GM18498 (cell line): Measurements from ENCODE around the gene HCK.
A peak's percentile ranks its signal among the peaks of the same experiment; 100 is the strongest.

ENCODE experiments used
- ATAC-seq: cut with Tn5 transposase; IDR thresholded peaks from one replicate; pipeline ENCODE4 v1.9.1; 2021; ENCODE audit warnings: mild to moderate bottlenecking, moderate library complexity; ENCODE audit not compliant: unreplicated experiment

Gene HCK

DNA sequence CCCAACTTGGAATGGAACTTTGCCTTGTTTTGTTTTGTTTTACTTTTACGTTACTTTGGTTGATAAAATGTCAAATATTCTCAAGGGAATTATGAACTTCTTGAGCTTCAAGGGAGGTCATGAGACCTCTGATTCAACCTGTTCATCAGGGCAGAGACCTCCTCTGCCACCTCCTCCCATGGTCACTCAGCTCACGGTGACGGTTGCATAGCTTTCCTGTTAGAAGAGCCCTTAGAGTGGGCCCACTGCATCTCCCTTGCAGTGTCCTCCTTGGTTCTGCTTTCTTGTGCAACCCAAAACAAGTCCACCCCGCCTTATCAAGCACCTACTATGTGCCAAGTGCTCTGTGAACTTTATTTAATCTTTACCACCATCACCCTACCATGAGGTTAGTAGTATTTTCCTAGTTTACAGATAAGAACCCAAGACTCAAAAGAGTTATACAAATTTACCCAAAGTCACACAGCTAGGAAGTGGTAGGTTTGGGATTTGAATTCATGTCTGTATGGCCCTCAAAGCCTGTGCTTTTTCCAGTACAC, 72.9 kb downstream of the HCK start:
- no peak for ATAC-seq

- ATAC-seq: no peak
Measured at GRCh38 chr20:32125506-32125905, 73.5 kb downstream of the HCK start.

GRCh38 chr20:32126919-32127318, 74.9 kb downstream of the HCK start:
- no peak for ATAC-seq

DNA sequence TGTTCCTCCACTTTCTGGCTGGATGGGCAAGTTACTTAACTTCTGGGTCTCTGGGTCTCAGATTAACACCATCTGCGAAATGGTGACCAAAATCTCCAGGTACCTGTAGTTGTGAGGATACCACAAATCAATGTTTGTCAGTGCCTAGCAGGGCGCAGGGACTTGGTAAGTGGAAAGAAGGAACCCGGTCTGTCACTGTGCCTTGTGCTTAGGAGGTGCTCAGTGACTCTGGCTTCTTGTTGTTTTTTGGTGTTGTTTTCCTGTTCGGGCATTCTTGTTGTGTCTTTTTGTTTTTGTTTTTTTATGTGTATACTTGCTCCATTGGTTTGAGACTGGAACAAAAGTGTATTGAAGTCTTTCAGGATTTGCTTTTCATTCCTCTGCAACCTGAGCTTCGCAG, 75.3 kb downstream of the HCK start:
- ATAC-seq: no peak

GRCh38 chr20:32128167-32128566, 76.1 kb downstream of the HCK start:
- no peak for ATAC-seq

GRCh38 chr20:32129863-32130262, 77.8 kb downstream of the HCK start:
- no peak for ATAC-seq

- no peak for ATAC-seq
Measured at GRCh38 chr20:32130352-32130751, 78.3 kb downstream of the HCK start.

DNA sequence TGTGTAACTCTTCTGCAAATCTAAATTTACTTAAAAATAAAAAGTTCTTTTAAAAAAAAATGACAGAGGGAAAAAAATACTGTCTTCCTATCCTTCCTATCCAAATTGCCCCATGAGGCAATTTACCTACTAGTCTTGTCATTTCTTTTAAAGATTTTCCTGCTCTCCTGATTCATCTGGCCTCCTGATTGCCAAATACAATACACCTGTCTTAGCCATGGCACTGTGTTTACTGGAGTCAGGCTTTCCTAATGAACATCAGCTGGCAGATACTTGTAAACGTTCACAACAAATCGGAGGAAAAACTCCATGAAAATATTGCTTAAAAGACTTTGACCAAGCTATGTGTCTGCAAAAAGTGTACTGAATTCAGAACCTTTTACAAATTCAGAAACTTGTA, 78.9 kb downstream of the HCK start:
- no peak for ATAC-seq

DNA sequence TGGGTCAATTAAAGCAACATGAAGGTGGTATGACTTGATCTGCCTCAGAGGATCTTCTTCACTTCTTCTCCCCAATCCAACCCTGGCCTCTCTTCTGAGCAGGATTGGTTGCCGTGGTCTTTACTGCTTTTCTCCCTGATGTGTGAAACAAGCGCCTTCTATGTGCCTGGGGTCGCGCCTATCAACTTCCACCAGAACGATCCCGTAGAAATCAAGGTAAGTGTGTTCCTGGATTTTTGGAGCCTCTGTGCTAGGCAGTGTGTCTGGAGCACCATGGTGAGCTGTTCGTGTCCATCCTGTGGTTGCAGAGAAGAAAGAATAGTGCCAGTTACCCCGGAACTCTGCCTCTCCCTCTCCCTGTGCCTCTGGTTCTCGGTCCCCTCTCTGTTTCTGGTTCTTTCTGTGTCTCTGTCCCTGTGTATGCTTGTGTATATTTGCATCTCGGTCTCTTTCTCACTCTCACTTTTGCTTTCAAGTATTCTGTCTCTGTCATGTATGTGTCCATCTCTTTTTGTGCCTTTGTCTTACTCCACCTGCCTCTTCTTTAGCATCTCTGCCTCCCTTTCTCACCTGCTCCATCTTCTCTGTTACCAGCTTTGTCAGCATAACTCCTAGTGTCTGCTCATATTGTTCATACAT, 81.0 kb downstream of the HCK start:
- ATAC-seq: peak; percentile 96

- no peak for ATAC-seq
Measured at GRCh38 chr20:32134026-32134425, 82.0 kb downstream of the HCK start.

GRCh38 chr20:32135983-32136515, 84.0 kb downstream of the HCK start:
- ATAC-seq: no peak

GRCh38 chr20:32138921-32139320, 86.9 kb downstream of the HCK start:
- no peak for ATAC-seq

GRCh38 chr20:32139947-32140346, 87.9 kb downstream of the HCK start:
- no peak for ATAC-seq

- ATAC-seq: no peak
Measured at GRCh38 chr20:32140603-32141002, 88.6 kb downstream of the HCK start.

- no peak for ATAC-seq
Measured at GRCh38 chr20:32141465-32141980, 89.5 kb downstream of the HCK start.

DNA sequence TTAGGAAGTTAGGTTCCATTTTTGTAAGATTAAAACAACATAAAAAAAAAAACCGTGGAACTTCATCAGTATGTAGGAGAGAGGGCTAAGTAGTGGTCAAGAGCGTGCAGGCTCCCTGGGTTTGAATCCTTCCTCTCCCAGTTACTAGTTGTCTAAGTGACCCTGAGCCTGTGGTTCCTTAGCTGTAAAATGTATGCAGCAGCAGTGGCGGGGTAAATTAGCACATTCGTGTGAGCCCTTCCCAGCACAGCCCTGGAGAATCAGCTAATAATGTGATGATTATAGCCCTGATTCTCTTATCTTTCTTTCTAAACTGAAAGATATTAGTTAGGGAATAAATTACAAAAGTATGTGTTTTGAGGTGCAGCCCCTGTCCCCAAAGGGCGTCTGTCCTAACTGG, 90.0 kb downstream of the HCK start:
- no peak for ATAC-seq

GRCh38 chr20:32142991-32143390, 90.9 kb downstream of the HCK start:
- no peak for ATAC-seq

DNA sequence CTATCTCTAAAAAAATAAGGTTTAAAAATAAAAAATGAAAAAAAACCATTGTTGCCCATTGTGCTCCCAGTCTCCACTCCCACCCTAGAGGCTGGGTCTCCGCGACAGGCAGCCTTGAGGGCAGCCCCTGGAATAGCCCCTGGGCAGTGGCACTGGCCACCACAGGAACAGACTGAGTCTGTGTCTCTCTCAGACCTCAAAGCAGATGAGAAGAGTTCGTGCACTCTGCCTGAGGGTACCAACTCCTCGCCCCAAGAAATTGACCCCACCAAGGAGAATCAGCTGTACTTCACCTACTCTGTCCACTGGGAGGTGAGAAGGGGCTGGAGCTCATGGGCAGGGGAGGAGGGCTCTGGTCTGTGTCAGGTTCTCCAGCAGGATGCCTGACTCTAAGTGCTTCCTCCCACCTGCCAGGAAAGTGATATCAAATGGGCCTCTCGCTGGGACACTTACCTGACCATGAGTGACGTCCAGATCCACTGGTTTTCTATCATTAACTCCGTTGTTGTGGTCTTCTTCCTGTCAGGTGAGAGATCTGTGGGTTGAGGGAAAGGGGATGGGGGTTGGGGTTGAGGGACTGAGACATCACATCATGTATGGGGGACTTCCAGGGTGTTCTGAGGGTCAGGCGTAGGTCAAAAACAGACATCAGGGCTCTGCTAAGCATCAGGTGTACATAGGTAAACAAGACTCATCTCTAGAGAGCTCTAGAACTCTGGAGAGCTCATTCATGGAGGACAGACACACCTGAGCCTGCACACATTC, 93.0 kb downstream of the HCK start:
- no peak for ATAC-seq

GRCh38 chr20:32149566-32150170, 97.6 kb downstream of the HCK start:
- no peak for ATAC-seq

DNA sequence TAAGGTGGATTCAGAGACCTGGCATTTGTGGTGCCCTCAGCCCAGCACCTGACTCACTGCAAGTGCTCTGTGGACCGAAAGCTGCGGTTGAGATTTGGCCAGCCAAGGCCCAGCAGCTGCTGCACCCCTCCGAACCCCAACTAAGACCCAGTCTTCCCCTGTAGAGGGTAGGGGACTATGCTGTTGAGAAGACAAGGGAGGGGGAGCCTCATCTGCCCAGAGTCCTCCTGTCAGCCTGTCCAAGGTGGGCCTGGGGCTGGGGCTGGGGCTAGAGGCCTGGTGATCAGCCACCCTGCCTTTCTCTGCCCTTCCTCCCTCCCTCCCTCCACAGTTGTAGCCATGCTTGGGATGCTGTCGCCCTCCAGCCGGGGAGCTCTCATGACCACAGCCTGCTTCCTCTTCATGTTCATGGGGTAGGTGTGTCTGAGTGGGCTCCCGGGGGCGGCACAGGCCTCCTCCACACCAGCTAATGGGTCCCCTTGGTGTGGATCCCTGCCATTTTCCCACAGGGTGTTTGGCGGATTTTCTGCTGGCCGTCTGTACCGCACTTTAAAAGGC, 98.3 kb downstream of the HCK start:
- ATAC-seq: no peak
